ENCODE results near the gene KANSL2. TPM values are rescaled to one million over a fixed set of nuclear protein-coding genes. Genes with fewer than 3 reads are reported as not detected.
"Not testable (repeated sequence)": the region's sequence is repeated elsewhere in the genome, so short reads cannot be mapped to it uniquely, and the experiment has no call there.

KANSL2 gene, protein sequence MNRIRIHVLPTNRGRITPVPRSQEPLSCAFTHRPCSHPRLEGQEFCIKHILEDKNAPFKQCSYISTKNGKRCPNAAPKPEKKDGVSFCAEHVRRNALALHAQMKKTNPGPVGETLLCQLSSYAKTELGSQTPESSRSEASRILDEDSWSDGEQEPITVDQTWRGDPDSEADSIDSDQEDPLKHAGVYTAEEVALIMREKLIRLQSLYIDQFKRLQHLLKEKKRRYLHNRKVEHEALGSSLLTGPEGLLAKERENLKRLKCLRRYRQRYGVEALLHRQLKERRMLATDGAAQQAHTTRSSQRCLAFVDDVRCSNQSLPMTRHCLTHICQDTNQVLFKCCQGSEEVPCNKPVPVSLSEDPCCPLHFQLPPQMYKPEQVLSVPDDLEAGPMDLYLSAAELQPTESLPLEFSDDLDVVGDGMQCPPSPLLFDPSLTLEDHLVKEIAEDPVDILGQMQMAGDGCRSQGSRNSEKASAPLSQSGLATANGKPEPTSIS
- 47.1 and 58.5 TPM in 2 replicates for total RNA-seq (2014; rRNA removed; shearing (Covaris generic))
- total RNA-seq (2022), result 52.5 and 52.7 TPM in 2 replicates
- percentile 92 among the genes with signal in this experiment for Bru-seq, nascent RNA
- percentile 78 among the genes with signal in this experiment for BruChase-seq, experiment 1, labeled RNA remaining after a 6-hour chase
- percentile 81 among the genes with signal in this experiment for BruChase-seq, experiment 2, labeled RNA remaining after a 2-hour chase
- long read RNA-seq, partial matches to known transcripts, result 5 of 131 reads
- long read RNA-seq, other reads (novel, unspliced or antisense), result 123 of 131 reads

DNA sequence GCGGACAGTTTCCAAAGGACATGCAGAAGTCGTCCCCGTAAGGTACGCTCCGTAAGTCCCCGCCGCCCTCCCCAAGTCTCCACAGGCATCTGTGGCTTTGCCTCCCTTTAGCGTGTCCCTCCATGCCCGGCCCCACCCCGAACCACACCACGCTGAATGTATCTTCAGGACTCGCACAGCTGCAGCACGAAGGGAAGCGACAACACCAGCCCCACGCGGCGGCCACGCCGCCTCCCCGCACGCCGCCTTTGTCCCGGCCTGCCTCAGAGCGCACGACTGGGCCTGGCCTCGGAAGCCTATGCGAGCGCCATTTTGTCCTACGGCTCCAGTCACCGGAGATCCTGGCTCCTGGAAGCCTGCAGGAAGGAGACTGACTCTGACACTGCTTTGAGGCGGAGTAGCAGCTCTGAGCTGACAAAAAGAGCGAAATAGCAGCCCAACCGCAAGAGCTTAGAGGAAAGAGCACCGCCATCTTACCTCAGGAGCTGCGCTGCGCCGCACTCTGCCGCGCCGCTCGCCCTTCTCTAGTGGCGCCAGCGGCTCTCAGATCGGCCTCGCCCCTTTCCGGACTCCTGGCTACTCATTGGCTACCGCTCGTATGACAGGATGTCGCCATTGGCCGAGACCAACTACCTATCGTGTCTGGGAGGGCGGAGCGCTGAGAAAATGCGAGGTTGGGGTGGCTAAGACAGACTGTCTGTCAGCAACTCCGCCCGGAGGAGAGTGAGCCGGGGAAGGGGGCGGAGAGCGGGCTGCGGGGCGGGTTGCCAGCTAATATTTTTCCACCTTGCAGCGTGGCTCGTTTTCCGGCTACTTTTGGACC lies at the start of gene KANSL2:
TSS of gene KANSL2 (minus strand) at position 529 of the 823 bp plus-strand sequence. CDS start 606 bp downstream, outside the sequence.
- intact Hi-C loops (cut with micrococcal nuclease; ENCODE audit: unreplicated experiment), result loop anchor here (1.0 kb wide), 1 partner anchor 34 kb away; the partner anchor contains the start of gene CCNT1
- BruUV-seq (replicated peaks), result no TSS peak

DNA sequence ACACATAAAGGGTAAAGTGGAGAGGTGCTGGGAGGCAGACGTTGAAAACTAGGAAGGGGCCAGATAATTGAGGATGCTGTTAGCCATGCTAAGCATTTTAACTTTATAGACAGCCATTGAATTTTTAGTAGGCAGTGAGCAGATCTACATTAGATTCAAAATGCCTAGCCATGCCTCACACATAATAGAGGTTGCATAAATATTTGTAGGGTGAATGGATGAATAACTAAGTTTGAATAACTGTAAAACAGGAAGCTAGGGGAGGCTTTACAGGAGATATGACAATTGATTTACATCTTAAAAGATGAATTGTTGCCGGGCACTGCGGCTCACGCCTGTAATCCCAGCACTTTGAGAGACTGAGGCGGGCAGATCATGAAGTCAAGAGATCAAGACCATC lies 46.8 kb upstream of the KANSL2 start:
- H4K20me1 ChIP-seq (ENCODE audit: insufficient read depth, low read length), result no peaks in the 10 kb centered on the region
- intact Hi-C loops (cut with micrococcal nuclease; ENCODE audit: unreplicated experiment), result no loop called here
- no peak overlapping the region for H3K4me3 ChIP-seq (ENCODE audit: low read depth, low read length, poor library complexity, severe bottlenecking)
- ChIA-PET CTCF (ENCODE audit: unreplicated experiment) (no interaction called here), POLR2A (interaction anchor here (0.7 kb wide), 1 partner anchor 1728 kb away, joined by 3 read pairs; no protein-coding TSS in a partner anchor)
- BruUV-seq (replicated peaks), result no TSS peak
- H3K4me2 ChIP-seq (ENCODE audit: low read length), result no peak overlapping the region
- H3K79me2 ChIP-seq (ENCODE audit: insufficient read depth, low read depth, low read length), result no peaks in the 10 kb centered on the region
- H2AFZ ChIP-seq (ENCODE audit: low read length), result no peak overlapping the region
- H3K4me1 ChIP-seq (ENCODE audit: insufficient read depth, low read length, poor library complexity, severe bottlenecking), result no peaks in the 10 kb centered on the region
- no peaks in the 10 kb centered on the region for H3K9me2 ChIP-seq (ENCODE audit: insufficient read depth, low read length)
- no peaks in the 10 kb centered on the region for H3K36me3 ChIP-seq (ENCODE audit: insufficient read depth, low read length)
- TF ChIP-seq, protein P1, sequence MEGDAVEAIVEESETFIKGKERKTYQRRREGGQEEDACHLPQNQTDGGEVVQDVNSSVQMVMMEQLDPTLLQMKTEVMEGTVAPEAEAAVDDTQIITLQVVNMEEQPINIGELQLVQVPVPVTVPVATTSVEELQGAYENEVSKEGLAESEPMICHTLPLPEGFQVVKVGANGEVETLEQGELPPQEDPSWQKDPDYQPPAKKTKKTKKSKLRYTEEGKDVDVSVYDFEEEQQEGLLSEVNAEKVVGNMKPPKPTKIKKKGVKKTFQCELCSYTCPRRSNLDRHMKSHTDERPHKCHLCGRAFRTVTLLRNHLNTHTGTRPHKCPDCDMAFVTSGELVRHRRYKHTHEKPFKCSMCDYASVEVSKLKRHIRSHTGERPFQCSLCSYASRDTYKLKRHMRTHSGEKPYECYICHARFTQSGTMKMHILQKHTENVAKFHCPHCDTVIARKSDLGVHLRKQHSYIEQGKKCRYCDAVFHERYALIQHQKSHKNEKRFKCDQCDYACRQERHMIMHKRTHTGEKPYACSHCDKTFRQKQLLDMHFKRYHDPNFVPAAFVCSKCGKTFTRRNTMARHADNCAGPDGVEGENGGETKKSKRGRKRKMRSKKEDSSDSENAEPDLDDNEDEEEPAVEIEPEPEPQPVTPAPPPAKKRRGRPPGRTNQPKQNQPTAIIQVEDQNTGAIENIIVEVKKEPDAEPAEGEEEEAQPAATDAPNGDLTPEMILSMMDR (conservative IDR thresholded peaks at IDR 0.05; ENCODE audit: low read length), result no peak
- TF ChIP-seq EZH2phosphoT487 (IDR thresholded peaks at IDR 0.05; ENCODE audit: borderline replicate concordance, low read depth, low read length), result no peak
- no peak overlapping the region for H3K27ac ChIP-seq (ENCODE audit: low read depth, low read length, poor library complexity, severe bottlenecking)
- DNase-seq (ENCODE audit: low spot score), result no peak
- H3K9me3 ChIP-seq (ENCODE audit: low read length), result no peaks in the 10 kb centered on the region

More for the DNA sequence above, at the start of gene KANSL2:
- Histone ChIP-seq H4K20me1 (ENCODE audit: insufficient read depth, low read length) (peaks cover 27% of the 10 kb centered on the region), H3K4me2 (ENCODE audit: low read length) (peak within 1 kb of the TSS; percentile 86), H3K9me2 (ENCODE audit: insufficient read depth, low read length) (no peaks in the 10 kb centered on the region), H3K9me3 (ENCODE audit: low read length) (no peaks in the 10 kb centered on the region), H3K79me2 (ENCODE audit: insufficient read depth, low read depth, low read length) (peaks cover 51% of the 10 kb centered on the region), H2AFZ (ENCODE audit: low read length) (peak within 1 kb of the TSS; percentile 85), H3K4me1 (ENCODE audit: insufficient read depth, low read length, poor library complexity, severe bottlenecking) (peaks cover 43% of the 10 kb centered on the region), H3K36me3 (ENCODE audit: insufficient read depth, low read length) (peaks cover 40% of the 10 kb centered on the region), H3K27ac (ENCODE audit: low read depth, low read length, poor library complexity, severe bottlenecking) (peak within 1 kb of the TSS; percentile 56), H3K4me3 (ENCODE audit: low read depth, low read length, poor library complexity, severe bottlenecking) (peak within 1 kb of the TSS; percentile 87)
- TF ChIP-seq EZH2phosphoT487 (IDR thresholded peaks at IDR 0.05; ENCODE audit: borderline replicate concordance, low read depth, low read length), result no peak
- TF ChIP-seq, protein P1 (conservative IDR thresholded peaks at IDR 0.05; ENCODE audit: low read length), result no peak
- peak; percentile 99 for DNase-seq (ENCODE audit: low spot score)
- ChIA-PET CTCF (ENCODE audit: unreplicated experiment) (no interaction called here), POLR2A (interaction anchor here (0.7 to 2.1 kb wide), 7 partner anchors 19 to 134 kb away, joined by 3 to 6 read pairs (median 4); partner anchors contain the start of gene CCNT1)

DNA sequence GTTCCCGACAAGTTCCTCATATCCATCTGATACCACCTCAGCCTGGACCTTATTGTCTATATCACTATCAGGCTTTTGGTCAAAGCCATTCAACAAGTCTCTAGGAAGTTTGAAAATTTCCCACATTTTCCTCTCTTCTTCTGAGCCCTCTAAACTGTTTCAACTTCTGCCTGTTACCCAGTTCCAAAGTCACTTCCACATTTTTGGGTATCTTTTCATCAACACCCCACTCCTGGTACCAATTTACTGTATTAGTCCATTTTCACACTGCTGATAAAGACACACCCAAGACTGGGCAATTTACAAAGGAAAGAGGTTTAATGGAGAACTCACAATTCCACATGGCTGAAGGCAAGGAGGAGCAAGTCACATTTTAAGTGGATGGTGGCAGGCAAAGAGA lies 38.7 kb upstream of the KANSL2 start:
- H3K9me2 ChIP-seq (ENCODE audit: insufficient read depth, low read length); H3K4me2 ChIP-seq (ENCODE audit: low read length); H3K36me3 ChIP-seq (ENCODE audit: insufficient read depth, low read length); H3K27ac ChIP-seq (ENCODE audit: low read depth, low read length, poor library complexity, severe bottlenecking); intact Hi-C loops (cut with micrococcal nuclease; ENCODE audit: unreplicated experiment); H3K79me2 ChIP-seq (ENCODE audit: insufficient read depth, low read depth, low read length); DNase-seq (ENCODE audit: low spot score); H4K20me1 ChIP-seq (ENCODE audit: insufficient read depth, low read length); BruUV-seq (replicated peaks); H3K4me3 ChIP-seq (ENCODE audit: low read depth, low read length, poor library complexity, severe bottlenecking); H2AFZ ChIP-seq (ENCODE audit: low read length); CTCF ChIA-PET (ENCODE audit: unreplicated experiment); H3K4me1 ChIP-seq (ENCODE audit: insufficient read depth, low read length, poor library complexity, severe bottlenecking): not testable (repeated sequence)
- POLR2A ChIA-PET, result interaction anchor here (0.6 kb wide), 1 partner anchor 927 kb away, joined by 3 read pairs; no protein-coding TSS in a partner anchor
- peaks cover 16% of the 10 kb centered on the region; the same call in 1 of the 2 replicates for H3K9me3 ChIP-seq (ENCODE audit: low read length)

DNA sequence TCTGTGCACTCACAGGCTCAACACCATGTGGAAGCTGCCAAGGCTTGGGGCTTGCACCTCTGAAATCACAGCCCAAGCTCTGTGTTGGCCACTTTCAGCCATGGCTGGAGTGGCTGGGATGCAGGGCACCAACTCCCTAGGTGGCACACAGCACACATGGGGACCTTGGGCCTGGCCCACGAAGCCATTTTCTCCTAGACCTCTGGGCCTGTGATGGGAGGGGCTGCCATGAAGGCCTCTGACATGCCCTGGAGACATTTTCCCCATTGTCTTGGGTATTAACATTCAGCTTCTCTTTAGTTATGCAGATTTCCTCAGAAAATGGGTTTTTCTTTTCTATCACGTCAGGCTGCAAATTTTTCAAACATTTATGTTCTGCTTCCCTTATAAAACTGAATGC lies 38.1 kb upstream of the KANSL2 start:
- intact Hi-C loops (cut with micrococcal nuclease; ENCODE audit: unreplicated experiment); H3K36me3 ChIP-seq (ENCODE audit: insufficient read depth, low read length); POLR2A ChIA-PET; CTCF ChIA-PET (ENCODE audit: unreplicated experiment); H2AFZ ChIP-seq (ENCODE audit: low read length); H3K4me1 ChIP-seq (ENCODE audit: insufficient read depth, low read length, poor library complexity, severe bottlenecking); H3K27ac ChIP-seq (ENCODE audit: low read depth, low read length, poor library complexity, severe bottlenecking); H3K4me3 ChIP-seq (ENCODE audit: low read depth, low read length, poor library complexity, severe bottlenecking); H3K9me2 ChIP-seq (ENCODE audit: insufficient read depth, low read length); DNase-seq (ENCODE audit: low spot score); BruUV-seq (replicated peaks); H4K20me1 ChIP-seq (ENCODE audit: insufficient read depth, low read length); H3K4me2 ChIP-seq (ENCODE audit: low read length): not testable (repeated sequence)
- Histone ChIP-seq H3K9me3 (ENCODE audit: low read length) (peaks cover 16% of the 10 kb centered on the region; the same call in 1 of the 2 replicates), H3K79me2 (ENCODE audit: insufficient read depth, low read depth, low read length) (peaks cover 13% of the 10 kb centered on the region)

Measured in OCI-LY7 (cell line).